ENCODE results near the gene COL27A1.
"Not testable (repeated sequence)": the region's sequence is repeated elsewhere in the genome, so short reads cannot be mapped to it uniquely, and the experiment has no call there.

COL27A1 gene

DNA sequence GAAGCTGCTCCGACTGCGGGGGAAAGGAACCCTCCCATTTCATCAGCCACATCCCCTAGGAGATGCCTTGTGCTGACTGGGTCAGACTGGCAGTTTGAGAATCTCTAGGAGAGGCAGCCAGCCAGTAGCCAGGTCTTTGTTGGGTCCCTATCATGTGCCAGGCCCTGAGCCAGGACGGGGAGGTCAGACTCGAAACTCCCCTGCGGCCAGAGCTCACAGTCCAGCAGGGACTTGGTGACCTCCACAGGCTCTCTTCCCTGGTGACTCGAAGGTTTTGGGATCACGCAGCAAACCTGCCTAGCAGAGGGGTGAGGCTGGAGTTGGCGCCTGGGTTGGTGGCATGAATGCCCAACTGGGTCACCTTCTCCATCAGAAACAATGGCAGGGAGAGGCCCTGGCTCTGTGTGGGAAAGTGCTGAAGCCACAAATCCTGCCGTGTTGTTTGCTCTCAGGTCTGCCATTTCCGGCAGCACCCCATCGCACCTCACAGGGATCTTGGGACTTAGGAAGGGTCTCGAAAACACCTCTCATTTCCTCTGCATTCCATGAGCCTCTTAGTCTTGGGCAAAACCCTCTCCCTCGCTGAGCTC lies 153.1 kb downstream of the COL27A1 start:
- DNase-seq (ENCODE audit: low read depth), result no peak

DNA sequence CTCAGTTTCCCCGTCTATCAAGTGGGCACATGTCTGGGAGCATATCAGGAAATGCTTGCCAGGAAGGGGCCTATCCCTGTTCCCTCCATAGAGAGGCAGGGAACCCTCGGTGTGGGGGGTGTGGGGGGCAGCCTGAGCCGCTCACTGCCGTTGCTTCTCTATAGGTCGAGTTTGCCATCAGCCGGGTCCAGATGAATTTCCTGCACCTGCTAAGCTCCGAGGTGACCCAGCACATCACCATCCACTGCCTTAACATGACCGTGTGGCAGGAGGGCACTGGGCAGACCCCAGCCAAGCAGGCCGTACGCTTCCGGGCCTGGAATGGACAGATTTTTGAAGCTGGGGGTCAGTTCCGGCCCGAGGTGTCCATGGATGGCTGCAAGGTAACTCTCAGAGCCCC lies 153.8 kb downstream of the COL27A1 start:
- no peak for DNase-seq (ENCODE audit: low read depth)

DNA sequence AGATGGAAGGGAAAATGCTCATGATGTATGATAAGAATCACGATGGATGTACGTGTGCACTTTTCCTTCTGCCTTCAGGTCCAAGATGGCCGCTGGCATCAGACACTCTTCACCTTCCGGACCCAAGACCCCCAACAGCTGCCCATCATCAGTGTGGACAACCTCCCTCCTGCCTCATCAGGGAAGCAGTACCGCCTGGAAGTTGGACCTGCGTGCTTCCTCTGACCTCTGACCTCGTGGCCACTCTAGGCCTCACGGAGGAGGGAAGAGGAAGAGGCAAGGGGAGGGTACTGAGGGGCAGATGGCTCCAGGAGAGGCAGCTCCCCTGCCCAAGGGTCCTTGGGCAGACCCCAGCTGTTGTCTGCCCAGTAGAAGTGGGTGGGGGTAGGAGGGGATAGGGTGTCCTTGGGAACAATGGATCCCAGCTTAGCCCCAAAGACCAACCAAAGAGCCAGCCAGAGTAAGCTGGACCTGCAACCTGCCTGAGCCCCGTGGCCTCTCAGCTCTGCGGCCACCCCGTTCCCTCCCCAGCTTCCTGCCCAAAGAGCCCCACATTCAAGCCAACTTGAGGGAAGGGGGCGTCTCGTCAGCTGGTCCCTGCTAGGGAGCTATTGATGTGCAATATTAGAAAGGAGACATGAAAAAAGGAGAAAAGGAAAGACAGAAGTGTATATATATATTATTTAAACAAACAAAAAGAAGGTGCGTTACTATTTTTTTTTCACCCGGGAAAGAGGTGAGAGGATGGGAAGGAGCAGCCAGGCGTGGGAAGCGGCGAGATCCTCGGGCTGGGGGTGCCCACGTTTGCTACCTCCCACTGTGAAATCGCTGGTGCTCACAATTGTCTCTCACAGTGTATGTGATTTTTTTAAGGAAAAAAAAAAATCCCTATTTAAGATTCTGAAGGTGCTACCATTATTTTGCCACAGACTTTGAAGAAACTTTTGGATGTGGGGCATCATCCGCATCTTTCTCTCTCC lies 155.4 kb downstream of the COL27A1 start:
- DNase-seq (ENCODE audit: low read depth), result no peak

DNA sequence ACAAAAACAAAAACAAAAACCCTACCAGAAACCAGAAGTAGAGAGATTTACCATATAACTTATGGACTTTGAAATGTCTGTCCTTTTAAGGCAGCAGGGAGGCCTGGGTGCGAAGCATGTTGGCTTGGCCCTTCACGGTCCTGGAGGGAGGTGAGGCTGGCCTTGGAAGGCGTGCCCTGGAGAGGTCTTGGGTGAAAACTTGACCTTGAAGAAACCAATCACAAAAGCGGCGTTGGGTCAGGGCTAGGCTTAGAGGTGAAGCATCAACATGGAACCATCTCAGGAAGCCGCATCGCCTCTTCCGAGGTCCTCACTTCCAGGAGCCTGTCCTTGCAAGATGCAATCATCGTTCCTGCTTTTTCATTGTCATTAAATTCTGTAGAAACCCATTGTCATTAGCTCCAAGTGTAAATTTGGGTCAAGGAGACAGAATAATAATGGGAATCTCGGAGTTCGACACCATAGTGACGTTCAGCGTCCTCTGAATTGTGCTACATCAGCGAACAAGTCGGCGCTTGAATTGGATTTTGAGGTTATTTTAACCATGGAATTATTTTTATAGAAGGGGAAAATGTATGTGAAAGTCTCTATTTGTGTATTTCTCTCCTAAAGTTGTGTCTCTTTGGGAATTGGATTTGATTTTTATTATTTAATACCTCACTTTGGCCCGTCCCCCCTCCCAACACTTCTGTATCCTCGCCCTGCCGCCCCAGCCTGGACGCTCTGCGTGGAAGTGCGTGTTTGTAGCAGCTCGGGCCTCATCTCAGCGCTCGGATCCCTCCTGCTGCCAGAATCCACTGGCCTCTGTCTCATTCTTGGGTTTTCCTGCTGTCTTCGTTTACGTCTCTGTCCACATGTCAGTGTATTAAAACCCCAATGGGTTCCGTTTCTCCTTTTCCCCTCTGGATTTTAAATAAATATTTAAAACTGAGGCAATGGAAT lies 156.5 kb downstream of the COL27A1 start:
- no peak for DNase-seq (ENCODE audit: low read depth)

DNA sequence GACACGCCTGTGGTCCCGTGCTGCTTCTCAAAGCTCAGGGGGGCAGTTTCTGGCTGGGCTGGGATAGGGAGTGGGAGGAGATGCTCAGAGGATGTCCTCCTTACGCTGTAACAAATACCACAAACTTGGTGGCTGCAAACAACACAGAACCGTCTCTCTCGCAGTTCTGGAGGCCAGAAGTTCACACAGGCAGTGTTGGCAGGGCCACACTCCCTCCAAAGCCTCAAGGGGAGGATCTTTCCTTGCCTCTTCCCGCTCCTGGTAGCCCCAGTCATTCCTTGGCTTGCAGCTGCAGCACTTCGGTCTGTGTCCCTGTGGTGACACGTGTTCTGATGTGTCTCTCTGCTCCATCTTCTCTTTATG lies 157.2 kb downstream of the COL27A1 start:
- DNase-seq (ENCODE audit: low read depth), result no peak

DNA sequence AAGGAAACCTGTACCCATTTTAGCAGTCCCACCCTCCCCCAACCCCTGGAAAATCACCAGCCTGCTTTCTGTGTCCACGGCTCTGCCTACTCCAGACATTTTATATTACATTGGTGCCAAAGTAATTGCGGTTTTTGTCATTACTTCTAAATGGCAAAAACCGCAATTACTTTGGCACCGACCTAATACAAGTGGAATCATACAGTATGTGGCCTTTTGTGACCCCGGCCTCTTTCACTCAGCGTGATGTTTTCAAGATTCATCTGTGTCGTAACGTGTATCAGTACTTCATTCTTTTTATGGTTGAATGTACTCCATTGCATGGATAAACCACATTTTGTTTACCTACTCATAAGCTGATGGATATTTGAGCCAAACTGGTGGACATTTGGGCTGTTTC lies 157.8 kb downstream of the COL27A1 start:
- DNase-seq (ENCODE audit: low read depth), result no peak

DNA sequence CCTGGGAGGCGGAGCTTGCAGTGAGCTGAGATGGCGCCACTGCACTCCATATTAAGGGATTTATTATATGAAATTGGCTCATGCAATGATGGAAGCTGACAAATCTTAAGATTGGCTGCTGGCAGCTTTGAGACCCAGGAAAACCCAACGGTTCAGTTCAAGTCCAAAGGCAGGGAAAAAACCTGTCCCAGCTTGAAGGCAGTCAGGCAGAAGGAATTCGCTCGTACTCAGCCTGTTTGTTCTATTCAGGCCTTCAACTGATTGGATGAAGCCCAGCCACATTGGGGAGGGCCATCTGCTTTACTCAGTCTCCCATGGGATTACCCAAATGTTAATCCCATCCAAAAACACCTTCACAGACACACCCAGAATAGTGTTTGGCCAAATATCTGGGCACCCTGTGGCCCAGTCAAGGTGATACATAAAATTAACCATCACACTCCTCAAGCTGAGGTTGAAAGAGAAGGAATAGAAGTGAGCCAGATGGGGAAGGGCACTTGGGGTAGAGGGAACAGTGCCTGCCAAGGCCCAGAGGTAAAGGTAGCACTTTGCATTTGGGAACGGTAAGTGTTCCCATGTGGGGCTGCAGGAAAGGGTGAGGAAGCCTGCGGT lies 159.0 kb downstream of the COL27A1 start:
- no peak for DNase-seq (ENCODE audit: low read depth)

DNA sequence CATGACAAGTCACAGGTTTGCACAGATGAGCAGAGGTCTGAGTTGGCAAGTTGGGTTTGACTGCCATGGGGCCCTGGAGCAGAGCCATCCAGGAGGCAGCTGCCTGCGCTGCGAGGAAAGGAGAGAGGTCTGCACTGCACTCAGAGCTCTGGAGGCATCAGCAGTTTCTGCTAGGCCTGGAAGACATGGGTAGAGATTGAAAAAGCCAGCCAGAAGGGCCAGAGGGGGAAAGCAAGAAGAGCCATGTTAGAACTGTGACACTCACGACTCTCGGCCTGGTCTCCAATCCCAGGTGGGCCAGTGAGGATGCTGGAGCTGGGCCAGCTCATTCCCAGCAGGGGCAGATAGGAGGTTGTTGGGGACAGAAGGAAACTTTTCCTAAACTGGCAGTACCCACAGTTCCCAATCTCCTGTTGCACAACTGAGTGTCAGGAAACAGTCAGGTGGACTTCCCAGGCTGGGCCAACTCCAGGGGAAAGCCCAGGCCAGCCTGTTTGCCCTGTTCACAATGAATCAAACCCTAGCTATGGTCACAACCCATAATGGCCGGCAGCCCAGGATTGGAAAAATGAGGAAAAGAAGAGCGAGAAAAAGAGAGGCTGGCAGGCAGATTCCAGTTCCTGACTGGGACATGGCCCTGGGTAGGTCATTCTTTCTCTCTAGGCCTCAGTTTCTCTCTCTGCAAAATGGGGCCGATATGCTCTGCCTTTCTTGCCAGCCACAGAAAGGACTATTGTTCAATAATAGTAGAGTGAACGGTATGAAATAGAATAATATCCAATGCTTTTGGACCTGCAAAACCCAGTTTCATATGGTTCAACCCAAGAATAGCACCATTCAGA lies 159.8 kb downstream of the COL27A1 start:
- no peak for DNase-seq (ENCODE audit: low read depth)

DNA sequence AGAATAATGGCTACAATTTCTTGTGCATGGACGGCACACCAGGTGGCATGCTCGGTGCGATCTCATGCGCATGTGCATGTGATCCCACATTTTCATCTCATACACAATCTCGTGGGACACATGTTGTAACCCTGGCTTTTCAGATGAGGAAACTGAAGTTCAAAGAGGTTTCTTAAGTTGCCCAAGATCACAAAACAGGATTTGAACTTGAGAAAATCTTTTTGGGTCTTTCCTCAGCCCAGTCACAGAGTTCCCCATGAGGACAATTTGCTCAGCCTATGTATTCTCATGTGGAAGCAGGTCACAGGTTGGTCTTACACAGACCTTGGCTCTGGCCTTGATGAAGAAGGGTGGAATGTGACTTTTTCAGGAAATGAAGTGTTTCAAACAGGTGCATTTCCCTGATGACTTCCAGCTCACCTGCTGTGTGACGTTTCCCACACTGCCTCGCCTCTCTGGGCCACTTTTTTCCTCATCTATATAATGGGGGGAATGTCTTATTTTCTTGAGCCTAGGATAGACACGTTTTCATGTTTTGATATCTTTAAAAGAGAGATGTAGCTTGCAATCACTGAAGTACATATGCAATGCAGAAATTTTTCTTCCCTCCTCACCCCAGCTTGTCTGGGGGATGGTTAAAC lies 160.5 kb downstream of the COL27A1 start:
- DNase-seq (ENCODE audit: low read depth), result no peak

DNA sequence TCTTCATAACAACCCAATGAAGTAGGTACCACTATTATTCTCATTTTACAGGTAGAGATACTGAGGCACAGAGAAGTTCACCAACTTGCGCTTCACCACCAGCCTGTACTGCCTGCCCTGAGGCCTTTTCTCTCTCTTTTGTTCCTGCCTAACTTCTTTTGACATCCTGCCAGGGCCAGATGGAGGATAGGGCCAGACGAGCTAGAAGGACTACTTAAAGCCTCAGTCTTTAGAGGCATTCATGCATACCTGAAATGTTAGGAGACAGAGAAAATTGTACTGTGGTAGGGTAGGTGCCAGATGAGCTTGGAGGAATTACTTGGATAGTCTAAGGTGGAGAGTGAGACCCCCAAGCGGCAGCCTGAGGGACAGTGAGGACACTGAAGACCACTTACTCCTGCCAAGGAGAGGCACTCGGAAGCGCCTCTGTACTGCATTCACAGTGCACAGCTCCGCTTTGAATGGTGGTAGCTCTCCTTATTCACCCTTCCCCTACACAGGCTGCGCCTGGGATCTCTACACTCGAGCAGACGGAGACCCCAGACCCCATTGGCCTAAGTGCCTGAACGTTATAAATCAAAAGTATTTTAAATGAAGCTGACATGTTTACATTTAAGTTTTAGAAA lies 161.4 kb downstream of the COL27A1 start:
- no peak for DNase-seq (ENCODE audit: low read depth)

DNA sequence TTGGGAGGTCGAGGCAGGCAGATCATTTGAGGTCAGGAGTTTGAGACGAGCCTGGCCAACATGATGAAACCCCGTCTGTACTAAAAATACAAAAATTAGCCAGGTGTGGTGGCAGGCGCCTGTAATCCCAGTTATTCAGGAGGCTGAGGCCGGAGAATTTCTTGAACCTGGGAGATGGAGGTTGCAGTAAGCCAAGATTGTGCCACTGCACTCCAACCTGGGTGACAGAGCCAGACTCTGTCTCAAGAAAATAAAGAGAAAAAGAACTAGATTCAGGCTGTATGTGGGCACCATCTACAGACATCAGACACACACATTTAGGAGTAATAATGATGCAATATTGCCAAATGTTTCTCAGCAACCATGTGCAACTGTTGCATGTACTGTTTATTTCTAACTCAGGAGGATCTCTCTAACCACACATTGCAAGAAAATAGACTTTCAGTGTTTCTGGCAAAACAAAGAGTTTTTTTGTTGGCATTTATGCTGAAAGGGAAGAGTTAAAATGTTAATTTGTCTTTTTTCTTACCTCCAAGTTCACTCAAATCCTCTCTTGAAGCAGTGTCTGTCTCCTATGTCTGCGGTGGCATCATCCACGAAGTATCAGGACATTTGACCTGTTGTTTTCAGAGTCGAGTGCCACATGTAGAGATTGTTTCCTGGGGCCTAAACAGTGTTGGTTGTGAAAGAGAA lies 162.5 kb downstream of the COL27A1 start:
- peak; percentile 51 for DNase-seq (ENCODE audit: low read depth)

DNA sequence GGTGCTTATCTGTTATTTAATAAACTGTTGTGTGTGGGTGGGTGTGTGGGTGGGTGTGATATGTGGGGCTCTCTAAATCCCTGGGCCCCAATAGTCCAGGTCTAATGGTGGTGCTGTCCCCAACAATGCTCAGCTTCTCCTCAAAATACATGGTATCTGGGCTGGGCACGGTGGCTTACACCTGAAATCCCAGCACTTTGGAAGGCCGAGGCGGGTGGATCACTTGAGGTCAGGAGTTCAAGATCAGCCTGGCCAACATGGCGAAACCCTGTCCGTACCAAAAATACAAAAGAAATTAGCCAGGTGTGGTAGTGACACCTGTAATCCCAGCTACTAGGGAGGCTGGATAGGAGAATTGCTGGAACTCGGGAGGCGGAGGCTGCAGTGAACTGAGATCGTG lies 163.1 kb downstream of the COL27A1 start:
- DNase-seq (ENCODE audit: low read depth), result no peak

DNA sequence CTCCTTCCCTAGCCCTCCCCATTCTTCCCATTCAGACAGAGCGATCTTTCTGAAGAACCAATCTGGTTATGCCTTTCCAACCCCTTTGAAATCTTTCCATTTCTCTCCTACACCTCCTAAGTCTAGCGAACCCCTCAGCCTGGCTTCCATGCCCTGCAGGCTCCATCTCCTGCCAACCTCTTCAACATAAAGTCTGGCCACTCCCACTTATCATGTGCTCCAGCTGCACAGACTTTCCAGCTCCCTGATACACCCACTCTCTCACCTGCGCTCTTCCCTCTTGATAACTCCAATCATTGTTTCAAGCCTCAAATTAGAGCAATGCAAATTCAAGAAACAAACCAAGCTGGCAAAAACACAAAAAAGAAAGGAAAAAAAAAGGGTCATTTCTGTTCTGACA lies 163.8 kb downstream of the COL27A1 start:
- no peak for DNase-seq (ENCODE audit: low read depth)

DNA sequence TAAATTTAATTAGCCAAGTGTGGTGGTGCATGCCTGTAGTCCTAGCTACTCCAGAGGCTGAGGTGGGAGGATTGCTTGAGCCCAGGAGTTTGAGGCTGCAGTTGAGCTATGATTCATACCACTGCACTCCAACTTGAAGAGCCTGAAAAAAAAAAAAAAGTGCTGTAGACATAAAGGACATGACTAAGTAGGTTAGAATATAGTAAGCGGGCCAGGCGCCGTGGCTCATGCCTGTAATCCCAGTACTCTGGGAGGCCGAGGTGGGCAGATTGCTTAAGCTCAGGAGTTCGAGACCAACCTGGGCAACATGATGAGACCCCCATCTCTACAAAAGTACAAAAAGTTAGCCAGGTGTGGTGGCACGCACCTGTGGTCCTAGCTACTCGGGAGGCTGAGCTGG lies 165.4 kb downstream of the COL27A1 start:
- not testable (repeated sequence) for DNase-seq (ENCODE audit: low read depth)

DNA sequence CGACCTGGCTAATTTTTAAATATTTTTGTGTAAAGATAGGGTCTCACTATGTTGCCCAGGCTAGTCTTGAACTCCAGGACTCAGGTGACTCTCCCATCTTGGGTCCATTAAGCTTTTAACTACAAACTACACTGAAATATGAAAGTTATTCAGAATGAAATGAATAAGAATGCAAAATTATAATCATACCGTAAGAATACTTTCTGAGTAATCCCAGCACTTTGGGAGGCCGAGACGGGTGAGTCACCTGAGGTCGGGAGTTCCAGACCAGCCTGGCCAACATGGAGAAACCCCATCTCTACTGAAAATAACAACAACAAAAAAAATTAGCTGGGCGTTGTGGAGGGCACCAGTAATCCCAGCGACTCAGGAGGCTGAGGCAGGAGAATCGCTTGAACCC lies 166.4 kb downstream of the COL27A1 start:
- DNase-seq (ENCODE audit: low read depth), result no peak

DNA sequence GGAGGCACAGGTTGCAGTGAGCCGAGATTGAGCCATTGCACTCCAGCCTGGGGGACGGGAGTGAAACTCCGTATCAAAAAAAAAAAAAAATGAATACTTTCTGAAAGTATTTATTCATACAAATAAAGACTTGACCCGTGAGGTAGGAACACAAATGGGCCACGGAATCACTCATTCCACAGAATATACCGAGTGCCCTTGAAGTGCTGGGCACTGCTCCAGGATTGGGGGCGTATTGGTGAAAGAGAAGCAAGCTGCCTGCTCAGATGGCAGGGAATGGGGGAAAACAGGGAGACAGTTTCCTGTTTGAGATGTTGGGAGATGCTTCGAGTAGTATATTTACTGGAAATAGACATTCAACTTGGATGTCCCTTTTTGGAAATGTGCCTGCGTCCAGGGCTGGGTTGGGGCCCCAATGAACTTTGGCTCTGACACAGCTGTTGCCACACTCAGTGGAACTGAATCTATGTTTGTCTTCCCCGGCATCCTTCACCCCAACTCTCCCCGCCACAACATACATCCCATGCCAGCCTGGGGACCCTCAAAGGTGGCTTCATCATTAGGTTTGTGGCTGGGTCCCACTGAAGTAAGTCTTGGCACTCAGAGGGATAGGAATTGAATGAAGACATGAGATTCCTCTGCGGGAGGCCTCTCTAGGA lies 167.0 kb downstream of the COL27A1 start:
- DNase-seq (ENCODE audit: low read depth), result not testable (repeated sequence)

DNA sequence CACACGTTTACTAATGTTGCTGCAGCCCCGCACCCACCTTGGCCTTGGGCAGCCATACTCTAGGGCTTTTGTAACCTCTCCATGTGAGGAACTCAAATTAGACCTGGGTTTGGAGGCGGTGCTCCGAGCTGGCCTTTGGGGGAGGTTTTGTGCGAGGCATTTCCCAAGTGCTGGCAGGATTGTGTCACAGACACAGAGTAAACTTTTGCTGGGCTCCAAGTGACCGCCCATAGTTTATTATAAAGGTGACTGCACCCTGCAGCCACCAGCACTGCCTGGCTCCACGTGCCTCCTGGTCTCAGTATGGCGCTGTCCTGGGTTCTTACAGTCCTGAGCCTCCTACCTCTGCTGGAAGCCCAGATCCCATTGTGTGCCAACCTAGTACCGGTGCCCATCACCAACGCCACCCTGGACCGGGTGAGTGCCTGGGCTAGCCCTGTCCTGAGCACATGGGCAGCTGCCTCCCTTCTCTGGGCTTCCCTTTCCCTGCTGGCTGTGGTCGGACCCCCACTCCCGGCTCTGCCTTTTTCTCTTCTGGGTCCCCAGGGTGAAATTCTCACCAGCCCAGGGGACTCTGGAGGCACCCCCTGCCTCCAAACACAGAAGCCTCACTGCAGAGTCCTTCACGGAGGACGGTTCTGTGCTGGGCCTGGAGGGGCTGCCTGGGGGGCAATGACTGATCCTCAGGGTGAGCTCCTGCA lies 167.6 kb downstream of the COL27A1 start, which contains the start of gene ORM1:
Gene ORM1, plus strand, starts transcription at position 268 of the 701 bp plus-strand sequence. Its CDS starts 36 bp downstream, at position 304.
- DNase-seq (ENCODE audit: low read depth), result not testable (repeated sequence)

DNA sequence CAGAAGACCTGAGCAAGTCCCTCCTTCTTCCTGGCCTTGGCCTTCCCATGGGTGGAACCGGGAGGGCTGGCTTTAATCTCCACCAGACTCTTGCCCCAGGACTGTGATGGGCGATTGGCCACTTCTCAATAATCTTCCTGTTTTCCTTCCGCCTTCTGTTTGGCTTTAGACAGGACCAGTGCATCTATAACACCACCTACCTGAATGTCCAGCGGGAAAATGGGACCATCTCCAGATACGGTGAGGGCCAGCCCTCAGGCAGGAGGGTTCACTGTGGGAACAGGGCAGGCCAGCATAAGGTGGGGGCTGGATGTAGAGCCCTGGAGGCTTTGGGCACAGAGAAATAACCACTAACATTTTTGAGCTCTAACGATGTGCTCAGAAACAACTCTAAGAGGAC lies 168.5 kb downstream of the COL27A1 start:
- DNase-seq (ENCODE audit: low read depth), result not testable (repeated sequence)

All from GM04504 (cell line).